Skin of body (tissue), 2 donors: Measurements from ENCODE around the gene ABCA13. TPM values are rescaled to one million over a fixed set of nuclear protein-coding genes. Genes with fewer than 3 reads are reported as not detected.

Experiments used
- DNase-seq: peaks from one replicate; lab custom pipeline; 2025; lab: John Stamatoyannopoulos, UW
- total RNA-seq: library from RNA; depleted of rRNA; stranded (reverse); fragments of >200 nt; gene quantifications from one replicate; pipeline ENCODE4 v1.2.3, GENCODE V29; 2014

Gene ABCA13
- total RNA-seq, 1 donor from 2014 or later = 5.6 TPM

- no peak for DNase-seq
Observed at GRCh38 chr7:48295296-48295971, 124.2 kb downstream of the ABCA13 start.

GRCh38 chr7:48296966-48297365, 125.7 kb downstream of the ABCA13 start:
- DNase-seq = no peak

GRCh38 chr7:48298779-48299178, 127.5 kb downstream of the ABCA13 start:
- no peak for DNase-seq

GRCh38 chr7:48299580-48300169, 128.4 kb downstream of the ABCA13 start:
- peak; percentile 25 for DNase-seq

GRCh38 chr7:48300301-48300700, 129.0 kb downstream of the ABCA13 start:
- no peak for DNase-seq

- DNase-seq = no peak
Observed at GRCh38 chr7:48301201-48301600, 129.9 kb downstream of the ABCA13 start.

GRCh38 chr7:48304641-48305040, 133.4 kb downstream of the ABCA13 start:
- no peak for DNase-seq

- DNase-seq = no peak
Observed at GRCh38 chr7:48305661-48306060, 134.4 kb downstream of the ABCA13 start.

- DNase-seq = no peak
Observed at GRCh38 chr7:48307041-48307714, 135.9 kb downstream of the ABCA13 start.

- DNase-seq = no peak
Observed at GRCh38 chr7:48309720-48310119, 138.5 kb downstream of the ABCA13 start.

- DNase-seq = no peak
Observed at GRCh38 chr7:48311464-48312100, 140.3 kb downstream of the ABCA13 start.

- no peak for DNase-seq
Observed at GRCh38 chr7:48312151-48312550, 140.9 kb downstream of the ABCA13 start.

- DNase-seq = no peak
Observed at GRCh38 chr7:48316768-48317167, 145.5 kb downstream of the ABCA13 start.

- no peak for DNase-seq
Observed at GRCh38 chr7:48317360-48317759, 146.1 kb downstream of the ABCA13 start.

GRCh38 chr7:48321319-48322010, 150.2 kb downstream of the ABCA13 start:
- no peak for DNase-seq

- DNase-seq = no peak
Observed at GRCh38 chr7:48337012-48337621, 165.9 kb downstream of the ABCA13 start.

- DNase-seq = no peak
Observed at GRCh38 chr7:48337781-48338180, 166.5 kb downstream of the ABCA13 start.

- no peak for DNase-seq
Observed at GRCh38 chr7:48347230-48347825, 176.1 kb downstream of the ABCA13 start.

GRCh38 chr7:48350515-48350914, 179.3 kb downstream of the ABCA13 start:
- DNase-seq = no peak

GRCh38 chr7:48351900-48352299, 180.6 kb downstream of the ABCA13 start:
- no peak for DNase-seq

- DNase-seq = no peak
Observed at GRCh38 chr7:48355346-48355745, 184.1 kb downstream of the ABCA13 start.
